HG03066 (cell line): ENCODE data around the gene OTOP3.
"Not testable (repeated sequence)": the region's sequence is repeated elsewhere in the genome, so short reads cannot be mapped to it uniquely, and the experiment has no call there.

Source experiments
- ATAC-seq: cut with Tn5 transposase; IDR thresholded peaks from one replicate; pipeline ENCODE4 v1.9.1; 2021; ENCODE audit warnings: low read depth; ENCODE audit not compliant: unreplicated experiment

Gene OTOP3

GRCh38 chr17:74935585-74936469 is at the start of gene OTOP3:
TSS of gene OTOP3 (plus strand) at chr17:74935898. CDS start at chr17:74935922, 24 bp downstream.
- ATAC-seq = no peak

- no peak for ATAC-seq
Observed at GRCh38 chr17:74888469-74888868, 47.2 kb upstream of the OTOP3 start.

- ATAC-seq = no peak
Observed at GRCh38 chr17:74890554-74890953, 45.1 kb upstream of the OTOP3 start.

- ATAC-seq = no peak
Observed at GRCh38 chr17:74892013-74892841, 43.5 kb upstream of the OTOP3 start.

GRCh38 chr17:74892974-74893911 is 42.5 kb upstream of the OTOP3 start, which contains the start of gene FADS6:
TSS of gene FADS6 (minus strand) at chr17:74893633. CDS start at chr17:74893595, 38 bp downstream.
- no peak for ATAC-seq

GRCh38 chr17:74893936-74894671 is 41.6 kb upstream of the OTOP3 start:
- ATAC-seq = no peak

- no peak for ATAC-seq
Observed at GRCh38 chr17:74898376-74898946, 37.2 kb upstream of the OTOP3 start.

- ATAC-seq = no peak
Observed at GRCh38 chr17:74900208-74900607, 35.5 kb upstream of the OTOP3 start.

GRCh38 chr17:74901353-74902135 is 34.2 kb upstream of the OTOP3 start:
- no peak for ATAC-seq

GRCh38 chr17:74903034-74903433 is 32.7 kb upstream of the OTOP3 start:
- ATAC-seq = no peak

- ATAC-seq = no peak
Observed at GRCh38 chr17:74903671-74904070, 32.0 kb upstream of the OTOP3 start.

GRCh38 chr17:74904687-74905409 is 30.9 kb upstream of the OTOP3 start:
- ATAC-seq = no peak

- not testable (repeated sequence) for ATAC-seq
Observed at GRCh38 chr17:74906214-74906793, 29.4 kb upstream of the OTOP3 start.

GRCh38 chr17:74907012-74907411 is 28.7 kb upstream of the OTOP3 start:
- ATAC-seq = no peak

GRCh38 chr17:74909097-74909496 is 26.6 kb upstream of the OTOP3 start:
- ATAC-seq = not testable (repeated sequence)

- not testable (repeated sequence) for ATAC-seq
Observed at GRCh38 chr17:74911423-74911822, 24.3 kb upstream of the OTOP3 start.

- ATAC-seq = no peak
Observed at GRCh38 chr17:74916136-74916850, 19.4 kb upstream of the OTOP3 start.
